ENCODE data around the gene STC2.
"Not testable (repeated sequence)": the region's sequence is repeated elsewhere in the genome, so short reads cannot be mapped to it uniquely, and the experiment has no call there.

DNA sequence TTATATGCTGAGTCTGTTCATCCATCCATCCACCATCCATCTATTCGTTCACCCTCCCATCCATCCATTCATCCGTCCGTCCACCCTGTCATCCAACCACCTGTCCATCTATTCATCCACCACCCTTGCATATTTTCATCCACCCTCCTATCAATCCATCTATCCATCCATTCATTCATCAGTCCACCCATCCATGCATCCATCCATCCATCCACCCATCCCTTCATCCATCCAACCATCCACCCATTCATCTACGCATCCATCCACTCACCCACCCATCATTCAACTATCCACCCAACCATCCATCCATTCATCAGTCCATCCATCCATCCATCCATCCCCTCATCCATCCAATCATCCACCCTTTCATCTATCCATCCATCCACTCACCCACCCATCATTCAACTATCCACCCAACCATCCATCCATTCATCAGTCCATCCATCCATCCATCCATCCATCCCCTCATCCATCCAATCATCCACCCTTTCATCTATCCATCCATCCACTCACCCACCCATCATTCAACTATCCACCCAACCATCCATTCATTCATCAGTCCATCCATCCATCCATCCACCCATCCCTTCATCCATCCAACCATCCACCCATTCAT lies 43.8 kb downstream of the STC2 start:
- TF ChIP-seq CTCF (conservative IDR thresholded peaks at IDR 0.05; ENCODE audit: low read depth in 2 of 2); ZNF114 (CRISPR knock-in tag; IDR thresholded peaks at IDR 0.05); EZH2phosphoT487 (IDR thresholded peaks at IDR 0.05; ENCODE audit: unreplicated experiment); CREB1 (CRISPR knock-in tag; IDR thresholded peaks at IDR 0.05; ENCODE audit: low read depth); EZH2 (IDR thresholded peaks at IDR 0.05; ENCODE audit: low read depth, unreplicated experiment); POLR2AphosphoS5 (IDR thresholded peaks at IDR 0.05; ENCODE audit: low read depth); JUNB (IDR thresholded peaks at IDR 0.05; ENCODE audit: unreplicated experiment); NANOG (IDR thresholded peaks at IDR 0.05; ENCODE audit: borderline replicate concordance); ZNF331 (CRISPR knock-in tag; IDR thresholded peaks at IDR 0.05; ENCODE audit: low read depth); REST (IDR thresholded peaks at IDR 0.05; ENCODE audit: unreplicated experiment); ETS1 (IDR thresholded peaks at IDR 0.05): not testable (repeated sequence)

Data from GM23338 (cell line).